A549 (cell line): ENCODE results near the gene EXOC4.

ENCODE experiments used
- CTCF ChIP-seq: fragments of >200 bp; sonication (Bioruptor Twin); formaldehyde crosslinking; IDR thresholded peaks from 3 replicates; pipeline ENCODE4 v1.5.1; 2016
- HDAC2 ChIP-seq: fragments of 200-600 bp; sonication (generic); IDR thresholded peaks from 2 replicates; pipeline ENCODE4 v1.6.1; 2016
- REST ChIP-seq: fragments of 200-600 bp; sonication (generic); IDR thresholded peaks from 2 replicates; pipeline ENCODE4 v1.6.1; 2016; ENCODE audit warnings: antibody characterized with exemption, mild to moderate bottlenecking, moderate library complexity
- RFX5 ChIP-seq: fragments of 450-650 bp; IDR thresholded peaks from 2 replicates; pipeline ENCODE4 v1.7.1; 2014; ENCODE audit warnings: antibody characterized with exemption, mild to moderate bottlenecking, moderate library complexity

DNA sequence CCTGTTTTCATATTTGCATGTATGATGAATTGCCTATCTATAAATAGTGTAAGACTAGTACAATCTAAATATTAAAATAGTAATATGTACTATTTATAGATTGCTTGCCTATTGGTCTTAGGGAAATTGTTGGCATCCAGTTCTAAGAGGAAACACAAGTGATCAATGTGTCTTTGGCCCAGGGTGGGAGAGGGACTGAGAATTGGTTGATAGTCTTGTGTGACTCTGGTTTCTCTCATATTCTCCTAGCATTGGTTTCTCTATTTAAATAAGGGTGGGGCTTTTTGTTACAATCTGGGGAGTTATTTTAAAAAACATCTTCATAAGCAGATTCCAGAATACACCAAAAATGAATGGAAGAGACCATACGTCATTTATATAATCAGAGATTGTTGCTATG, 250.1 kb downstream of the EXOC4 start:
- TF ChIP-seq CTCF (no peak), HDAC2 (no peak), REST (no peak), RFX5 (no peak)
